GM18951 (cell line): ENCODE data around the gene COMMD10.

Experiments
- POLR2A ChIP-seq: IDR thresholded peaks from 4 replicates; pipeline ENCODE4 v1.6.1; 2011; ENCODE audit warnings: mild to moderate bottlenecking; ENCODE audit not compliant: insufficient read length, insufficient read depth; ENCODE audit errors: extremely low read depth
- in situ Hi-C: fragments of 300-500 bp; cut with MboI; formaldehyde crosslinking; loops from one replicate; pipeline ENCODE4 v1.12.0; 2022; ENCODE audit warnings: low sequenced_read_pairs, mixed read lengths, inconsistent platforms; ENCODE audit not compliant: unreplicated experiment

Gene COMMD10

DNA sequence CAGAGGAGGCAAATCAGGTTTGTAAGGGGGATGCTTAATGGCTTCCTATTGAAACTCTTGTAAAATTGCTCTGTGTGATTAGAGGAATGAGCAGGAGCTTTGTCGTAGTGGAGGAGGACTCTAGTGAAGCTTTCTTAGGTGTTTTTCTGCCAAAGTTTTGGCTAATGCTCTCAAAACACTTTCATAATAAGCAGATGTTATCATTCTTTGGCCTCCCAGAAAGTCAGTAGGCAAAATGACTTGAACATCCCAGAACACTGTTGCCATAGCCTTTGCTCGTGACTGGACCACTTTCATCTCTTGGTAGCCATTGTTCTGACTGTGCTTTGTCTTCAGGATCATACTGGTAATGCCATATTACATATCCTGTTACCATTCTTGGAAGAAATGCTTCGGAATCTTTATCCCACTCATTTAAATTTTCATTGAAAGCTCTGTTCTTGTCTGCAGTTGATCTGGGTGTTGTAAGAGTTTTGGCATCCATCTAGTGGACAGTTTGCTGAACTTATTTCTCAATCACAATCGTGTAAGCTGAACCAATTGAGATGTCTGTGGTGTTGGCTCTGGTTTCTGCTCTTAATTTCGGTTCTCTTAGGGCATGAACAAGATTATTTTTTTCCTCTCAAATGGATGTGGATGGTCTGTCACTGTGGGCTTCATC, 187.6 kb downstream of the COMMD10 start:
- in situ Hi-C loops = no loop called here
- no peak for TF ChIP-seq POLR2A

DNA sequence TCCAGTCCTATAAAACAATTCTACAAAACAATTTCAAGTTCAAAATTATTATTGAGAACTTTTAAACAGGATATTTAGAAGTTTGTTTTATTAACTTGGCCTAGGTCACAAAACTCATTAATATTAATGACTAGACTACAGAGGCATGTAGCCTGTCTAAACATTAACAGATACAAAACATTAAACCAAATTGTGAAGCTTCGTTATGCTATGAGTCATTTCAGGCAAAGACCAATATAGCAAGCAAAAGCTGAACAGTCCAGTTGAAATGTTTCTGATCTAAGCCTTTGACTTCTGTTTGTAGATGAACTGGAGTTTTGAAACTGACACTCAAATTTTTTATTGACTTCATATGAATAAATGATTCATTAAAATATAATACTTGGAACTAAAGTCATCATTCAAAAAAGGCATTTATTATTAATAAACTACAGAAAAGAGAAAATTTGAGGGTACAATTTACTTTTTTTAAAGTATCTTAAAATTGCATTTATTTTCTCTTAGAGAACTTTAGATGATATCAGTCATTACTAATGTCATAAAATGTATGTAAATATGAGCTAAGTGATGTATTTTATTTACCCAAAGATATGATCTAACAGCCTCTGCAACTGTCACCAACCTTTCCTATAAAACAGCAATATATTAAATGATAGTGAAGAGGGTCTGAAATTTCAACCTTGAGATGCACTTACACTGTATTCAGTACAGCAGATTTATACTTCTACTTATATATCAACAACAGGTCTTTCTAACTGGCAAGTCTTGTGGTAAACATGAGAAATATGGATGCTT, 188.8 kb downstream of the COMMD10 start:
- in situ Hi-C loops = no loop called here
- TF ChIP-seq POLR2A = no peak

DNA sequence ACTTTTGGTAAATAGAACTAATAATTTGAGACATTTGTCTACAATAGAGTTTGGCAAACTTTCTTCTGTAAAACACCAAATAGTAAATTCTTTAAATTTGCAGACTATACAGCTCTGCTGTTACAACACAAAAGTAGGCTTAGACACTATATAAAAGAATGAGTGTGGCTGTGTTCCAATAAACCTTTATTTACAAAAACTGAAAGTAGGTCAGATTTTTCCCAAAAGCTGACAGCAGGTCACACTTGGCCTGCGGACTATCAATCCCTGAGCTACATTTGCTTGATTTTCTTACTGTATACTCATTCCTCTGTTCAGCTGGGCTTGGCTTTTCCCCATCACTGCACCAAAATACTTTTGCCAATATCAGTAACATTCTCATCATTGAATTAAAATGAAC, 189.4 kb downstream of the COMMD10 start:
- no peak for TF ChIP-seq POLR2A
- in situ Hi-C loops = no loop called here

DNA sequence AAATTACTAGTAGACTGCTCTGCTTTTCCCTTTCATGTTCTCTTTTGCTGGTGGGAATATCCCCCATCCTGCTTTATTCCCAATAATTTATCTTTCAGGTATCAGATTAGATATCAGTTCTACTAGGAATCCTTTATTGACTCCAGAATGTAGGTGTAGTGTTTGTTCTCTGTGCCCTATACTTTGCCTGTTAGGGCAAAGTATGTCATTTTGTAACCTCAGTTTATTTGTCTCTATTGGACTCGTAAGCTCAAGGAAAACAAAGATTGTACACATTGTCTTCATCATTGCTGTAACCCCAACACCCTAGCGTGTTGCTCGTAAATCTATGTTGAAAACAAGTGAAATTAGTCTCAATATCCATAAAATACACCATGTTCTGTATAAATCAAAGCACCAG, 190.5 kb downstream of the COMMD10 start:
- in situ Hi-C loops = no loop called here
- TF ChIP-seq POLR2A = no peak

DNA sequence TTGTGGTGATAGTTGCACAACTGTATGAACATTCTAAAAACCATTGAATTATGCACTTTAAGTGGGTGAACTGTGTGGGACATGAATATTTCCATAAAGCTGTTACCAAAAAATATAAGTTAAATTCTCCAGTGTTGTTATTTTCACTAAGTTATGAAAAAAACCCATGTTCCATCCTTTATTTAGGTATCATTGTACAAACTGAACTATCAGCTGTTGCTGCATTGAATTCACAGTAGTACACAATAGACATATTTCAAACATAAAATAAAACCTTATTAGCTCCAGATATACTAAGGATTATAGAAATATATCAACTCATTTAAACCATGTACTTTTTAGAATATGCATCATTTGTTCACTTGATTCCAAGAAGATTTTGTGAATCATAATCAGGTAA, 192.1 kb downstream of the COMMD10 start:
- in situ Hi-C loops = no loop called here

DNA sequence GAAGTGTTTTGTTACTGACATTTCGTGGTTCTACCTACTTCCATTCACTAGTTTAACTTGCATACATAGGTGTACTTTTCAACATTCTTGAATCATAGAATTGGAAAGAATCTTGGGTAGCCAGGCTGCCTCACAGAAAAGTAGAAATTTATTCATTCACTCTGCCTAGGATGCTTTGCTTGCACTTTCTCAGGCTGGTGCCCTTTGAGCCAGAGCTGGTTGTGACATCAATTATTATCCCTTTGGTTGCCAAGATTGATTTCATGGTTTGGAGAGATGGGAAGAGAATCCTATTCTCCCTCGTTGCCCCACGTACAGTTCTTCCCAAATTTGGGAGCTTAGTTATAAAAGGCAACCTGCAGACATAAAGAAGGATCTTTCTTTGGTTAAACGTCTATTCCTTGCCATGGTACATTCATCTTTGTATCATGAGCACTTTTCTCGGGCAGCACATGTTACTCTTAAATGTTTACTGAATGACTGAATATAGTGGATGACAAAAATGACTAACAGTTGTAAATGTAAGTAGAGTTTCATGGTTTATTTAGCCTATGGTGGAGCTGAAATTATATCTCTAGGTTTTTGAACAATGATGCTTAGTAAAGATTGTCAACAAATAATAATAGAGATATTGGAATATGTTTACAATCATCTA, 195.5 kb downstream of the COMMD10 start:
- in situ Hi-C loops = no loop called here
- no peak for TF ChIP-seq POLR2A

More for the DNA sequence above, 192.1 kb downstream of the COMMD10 start:
- no peak for TF ChIP-seq POLR2A

DNA sequence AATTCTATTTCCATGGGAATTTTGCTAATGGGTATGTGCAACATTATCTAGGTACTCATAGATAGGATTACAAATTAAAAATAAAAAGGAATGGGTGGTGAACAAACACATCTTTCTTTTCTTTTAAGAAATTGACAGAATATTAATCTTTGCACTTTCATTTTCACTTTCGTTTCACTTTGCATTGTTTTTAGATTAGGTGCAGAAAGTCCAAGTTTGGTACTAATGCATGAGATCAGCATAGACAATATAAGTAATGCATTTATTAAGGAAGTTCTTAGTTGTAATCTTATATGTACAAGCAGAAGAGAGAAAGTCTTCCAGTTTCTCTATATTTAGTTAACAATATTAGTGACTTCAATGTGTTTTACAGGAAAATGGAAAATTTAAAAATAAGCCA, 196.5 kb downstream of the COMMD10 start:
- in situ Hi-C loops = no loop called here

DNA sequence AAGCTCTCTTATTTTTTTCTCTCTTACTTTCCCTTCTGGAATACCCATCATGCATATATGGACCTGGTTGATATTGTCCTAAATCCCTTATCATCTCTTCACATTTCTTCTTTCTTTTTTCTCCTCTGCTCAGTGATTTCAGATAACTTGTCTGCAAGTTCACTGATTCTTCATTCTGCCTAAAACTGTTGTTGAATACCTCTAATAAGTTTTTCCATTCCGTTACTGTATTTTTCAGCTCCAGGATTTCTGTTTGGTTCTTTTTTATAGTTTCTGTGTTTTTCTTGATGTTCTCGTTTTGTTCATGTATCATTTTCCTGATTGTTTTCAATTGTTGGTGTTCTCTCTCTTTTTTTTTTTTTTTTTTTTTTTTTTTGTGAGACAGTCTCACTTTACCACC, 203.7 kb downstream of the COMMD10 start:
- TF ChIP-seq POLR2A = no peak
- in situ Hi-C loops = no loop called here

More for the DNA sequence above, 196.5 kb downstream of the COMMD10 start:
- TF ChIP-seq POLR2A = no peak

DNA sequence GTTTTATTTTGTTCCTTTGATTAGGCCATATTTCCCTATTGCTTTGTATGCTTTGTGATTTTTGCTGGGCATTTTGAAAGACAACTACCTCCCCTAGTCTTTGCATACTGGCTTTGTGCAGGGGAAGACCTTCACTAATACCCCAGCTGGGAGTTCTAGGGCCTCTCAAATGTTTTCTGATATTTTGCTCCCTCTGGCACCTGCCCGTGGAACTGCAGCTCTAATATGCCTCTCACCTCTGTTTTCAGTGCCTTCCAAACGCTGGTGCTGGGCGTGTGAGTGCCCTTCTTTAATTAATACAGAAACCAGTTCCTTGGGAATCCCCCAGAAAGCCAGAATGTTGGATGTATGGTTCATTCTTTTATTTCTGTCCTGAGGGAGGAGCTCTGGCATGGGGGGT, 204.5 kb downstream of the COMMD10 start:
- in situ Hi-C loops = no loop called here
- TF ChIP-seq POLR2A = no peak

DNA sequence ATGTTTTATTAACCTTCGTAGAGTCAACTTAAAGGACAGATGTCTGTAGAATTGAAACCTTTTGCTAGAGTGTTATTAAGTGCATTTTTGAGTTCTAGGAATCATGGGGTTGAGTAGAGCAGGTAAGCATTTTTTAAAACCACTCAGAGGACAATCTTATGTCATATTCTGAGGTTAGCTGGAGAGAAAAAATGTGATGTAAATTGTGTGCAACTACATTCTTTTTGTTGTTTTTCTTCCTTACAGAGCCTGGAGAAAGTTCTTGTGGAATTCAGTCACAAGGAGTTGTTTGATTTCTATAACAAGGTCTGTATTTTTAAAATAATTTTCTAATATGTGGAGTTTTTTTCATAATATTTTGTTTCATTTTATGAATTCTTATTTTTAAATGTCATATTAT, 206.4 kb downstream of the COMMD10 start:
- in situ Hi-C loops = no loop called here
- TF ChIP-seq POLR2A = no peak

DNA sequence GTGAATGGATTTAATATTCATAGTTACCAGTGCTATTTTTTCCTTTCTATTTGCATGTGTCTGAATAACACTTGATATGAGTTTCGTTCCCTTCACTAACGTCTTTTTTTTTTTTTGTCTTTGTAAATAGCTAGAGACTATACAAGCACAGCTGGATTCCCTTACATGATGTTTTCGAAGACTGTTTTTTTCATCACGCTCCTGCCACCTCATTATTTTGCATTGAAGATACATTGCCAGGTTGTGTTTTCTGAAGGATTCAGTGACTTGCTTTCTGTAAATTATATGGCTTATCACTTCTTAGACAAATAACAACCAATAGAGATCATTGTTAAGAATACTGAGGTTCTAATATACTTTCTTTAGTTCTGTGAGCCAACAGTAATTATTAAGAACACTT, 207.5 kb downstream of the COMMD10 start:
- in situ Hi-C loops = no loop called here
- TF ChIP-seq POLR2A = no peak

DNA sequence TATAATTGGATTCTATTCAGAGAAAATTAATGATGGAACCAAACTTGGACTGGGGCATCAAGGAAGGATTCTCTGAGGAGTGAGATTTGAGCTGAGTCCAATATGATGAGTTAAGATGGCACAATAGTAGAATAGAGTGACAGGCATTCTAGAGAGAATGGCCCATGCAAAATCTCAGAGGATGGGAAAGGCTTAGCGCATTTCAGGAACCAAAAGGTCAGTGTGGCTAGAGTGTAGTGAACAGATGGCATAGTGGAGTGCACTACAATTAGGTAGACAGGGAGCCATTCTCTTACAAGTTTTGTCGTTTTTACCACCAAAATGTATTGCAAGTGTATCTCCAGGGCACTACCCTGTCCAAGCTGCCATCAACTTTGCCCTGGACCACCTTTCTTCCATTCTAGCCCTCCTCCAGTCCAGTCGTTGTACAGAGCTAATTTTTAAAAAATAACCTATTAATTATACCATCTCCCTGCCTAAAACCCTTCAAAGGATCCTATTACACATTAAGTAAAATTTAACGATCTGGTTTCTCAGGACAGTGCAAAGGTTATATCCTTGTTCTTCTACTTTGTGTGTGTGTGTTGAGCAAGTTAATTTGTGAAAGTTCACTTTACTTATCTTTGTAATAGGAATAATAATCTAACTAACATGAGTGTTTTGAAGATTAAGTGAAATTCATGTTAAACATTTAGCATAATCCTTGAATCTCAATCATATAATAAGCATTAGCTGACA, 211.7 kb downstream of the COMMD10 start:
- TF ChIP-seq POLR2A = no peak
- in situ Hi-C loops = no loop called here

DNA sequence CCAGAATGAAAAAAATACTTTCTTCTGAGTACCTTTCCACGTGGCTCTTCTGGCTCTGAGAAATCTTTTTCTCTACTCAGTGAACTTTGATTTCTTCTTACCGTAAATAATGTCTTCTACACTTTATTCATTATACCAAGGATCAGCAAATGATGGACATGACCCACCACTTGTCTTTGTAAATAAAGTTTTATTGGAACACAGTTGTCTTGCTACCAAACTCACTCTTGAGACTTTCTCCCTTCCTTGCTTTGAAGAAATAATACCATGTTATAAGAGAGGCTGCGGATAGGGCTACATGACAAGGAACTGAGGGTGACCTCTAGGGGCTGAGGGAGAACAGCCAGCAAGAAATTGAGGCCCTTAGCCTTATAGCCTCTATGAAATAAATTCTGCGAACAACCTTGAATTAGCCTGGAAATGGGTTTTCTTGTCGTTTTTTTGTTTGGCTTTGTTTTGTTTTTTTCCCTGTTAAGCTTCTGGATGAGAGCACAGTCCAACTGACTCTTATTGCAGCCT, 212.5 kb downstream of the COMMD10 start:
- in situ Hi-C loops = no loop called here
- TF ChIP-seq POLR2A = no peak
